Type B pancreatic cell (in vitro differentiated cells): ENCODE results near the gene TOLLIP. TPM values are rescaled to one million over a fixed set of nuclear protein-coding genes. Genes with fewer than 3 reads are reported as not detected.
A peak's percentile ranks its signal among the peaks of the same experiment; 100 is the strongest.

Experiments used
- DNase-seq: peaks from one replicate; pipeline ENCODE4 v3.0.0; 2021; ENCODE audit warnings: mixed read lengths; ENCODE audit not compliant: unreplicated experiment; ENCODE audit errors: extremely low spot score
- H3K27ac Mint-ChIP-seq: 2 replicates; pipeline ENCODE4 v1.8.0; 2021; ENCODE audit warnings: mild to moderate bottlenecking, mixed read lengths
- H3K27me3 Mint-ChIP-seq: 2 replicates; pipeline ENCODE4 v1.8.0; 2021; ENCODE audit warnings: mixed read lengths
- H3K36me3 Mint-ChIP-seq: 2 replicates; pipeline ENCODE4 v1.8.0; 2021; ENCODE audit warnings: mixed read lengths
- H3K4me1 Mint-ChIP-seq: one replicate; pipeline ENCODE4 v1.8.0; 2021; ENCODE audit warnings: mixed read lengths; ENCODE audit not compliant: unreplicated experiment
- H3K4me3 Mint-ChIP-seq: 2 replicates; pipeline ENCODE4 v1.8.0; 2021; ENCODE audit warnings: mild to moderate bottlenecking, mixed read lengths
- H3K9me3 Mint-ChIP-seq: 2 replicates; pipeline ENCODE4 v1.8.0; 2021; ENCODE audit warnings: mixed read lengths
- total RNA-seq: library from RNA; stranded (reverse); gene quantifications from 2 replicates; pipeline ENCODE4 v1.2.1, GENCODE V29; 2021; ENCODE audit warnings: low replicate concordance
- TF ChIP-seq, protein P1 (sequence below): fragments of 200-600 bp; sonication (generic); conservative IDR thresholded peaks from 2 replicates; pipeline ENCODE4 v1.5.0; 2021; ENCODE audit warnings: antibody characterized with exemption, mild to moderate bottlenecking

TOLLIP gene
- total RNA-seq, 1 donor from 2014 or later = 49.2 TPM

DNA sequence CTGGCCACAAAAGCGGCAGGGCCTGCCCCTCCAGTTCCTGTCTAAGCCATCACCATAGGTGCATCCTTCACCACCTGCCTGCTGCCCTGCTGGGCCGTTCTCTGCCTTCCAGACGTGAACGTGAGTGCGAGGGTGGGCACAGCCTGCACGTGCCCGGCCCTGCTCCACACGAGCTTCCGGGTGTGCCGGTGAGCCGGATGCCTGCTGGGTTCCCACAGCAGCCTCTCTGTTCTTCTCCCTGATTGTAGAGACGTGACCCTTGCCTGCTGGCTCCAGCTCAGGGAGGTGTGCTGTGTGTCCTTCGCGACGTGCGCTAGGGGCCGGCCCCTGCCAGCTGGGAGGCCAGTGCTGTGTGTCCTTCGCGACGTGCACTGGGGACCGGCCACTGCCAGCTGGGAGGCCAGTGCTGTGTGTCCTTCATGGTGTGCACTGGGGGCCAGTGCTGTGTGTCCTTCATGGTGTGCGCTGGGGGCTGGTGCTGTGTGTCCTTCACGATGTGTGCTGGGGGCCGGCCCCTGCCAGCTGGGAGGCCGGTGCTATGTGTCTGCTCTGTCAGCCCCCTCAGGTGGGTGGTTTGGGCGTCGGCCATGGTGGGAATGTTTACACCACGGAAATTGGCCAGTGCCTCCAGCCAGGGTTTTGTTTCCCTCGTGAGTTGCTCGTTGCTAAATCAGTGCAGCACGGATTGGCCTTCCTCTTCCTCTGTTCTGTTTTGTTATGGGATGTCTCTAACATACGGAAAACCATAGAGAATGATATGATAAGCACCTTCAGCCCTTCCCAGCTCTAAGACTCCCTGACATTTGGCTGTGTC lies 44.9 kb upstream of the TOLLIP start:
- Mint-ChIP-seq H3K9me3 (no peaks in the 10 kb centered on the region), H3K27ac (no peak overlapping the region), H3K36me3 (no peaks in the 10 kb centered on the region)

DNA sequence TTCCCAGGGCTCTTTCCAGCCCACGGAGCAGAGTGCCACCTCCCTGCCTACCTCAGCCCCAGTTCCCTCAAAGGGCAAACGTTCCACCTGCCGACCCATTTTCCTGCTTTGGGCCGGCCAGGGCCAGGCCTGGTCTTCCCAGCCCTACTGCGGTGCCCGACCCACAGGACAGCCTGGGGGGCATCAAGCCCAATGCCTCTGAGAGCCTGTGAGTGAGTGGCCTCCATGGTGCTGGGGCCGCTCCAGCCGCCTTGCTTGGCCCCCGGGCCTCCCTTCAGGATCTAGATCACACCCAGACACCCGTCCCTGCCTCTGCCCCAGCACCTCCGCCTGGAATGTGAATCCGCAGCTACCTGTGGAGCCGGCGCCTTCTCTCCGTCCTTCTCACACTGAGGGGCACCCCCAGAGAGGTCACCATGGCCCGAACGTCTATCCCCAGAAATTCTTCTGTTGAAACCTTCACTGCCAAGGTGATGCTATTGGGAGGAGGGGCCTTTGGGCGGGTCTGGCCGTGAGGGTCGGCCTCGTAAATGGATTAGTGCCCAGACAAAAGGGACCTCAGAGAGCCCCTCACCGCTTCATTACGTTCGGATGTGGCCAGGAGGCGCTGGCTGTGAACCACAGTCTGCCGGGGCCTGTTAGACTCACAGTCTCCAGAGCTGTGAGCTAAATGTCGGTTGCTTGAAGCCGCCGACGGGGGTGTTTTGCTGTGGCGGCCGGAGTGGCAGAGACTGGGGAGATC lies 44.1 kb upstream of the TOLLIP start:
- no peaks in the 10 kb centered on the region for H3K9me3 Mint-ChIP-seq
- no peaks in the 10 kb centered on the region for H3K36me3 Mint-ChIP-seq
- H3K4me1 Mint-ChIP-seq = peaks cover 12% of the 10 kb centered on the region
- H3K27me3 Mint-ChIP-seq = peaks cover 28% of the 10 kb centered on the region
- no peak for DNase-seq
- TF ChIP-seq, protein P1, sequence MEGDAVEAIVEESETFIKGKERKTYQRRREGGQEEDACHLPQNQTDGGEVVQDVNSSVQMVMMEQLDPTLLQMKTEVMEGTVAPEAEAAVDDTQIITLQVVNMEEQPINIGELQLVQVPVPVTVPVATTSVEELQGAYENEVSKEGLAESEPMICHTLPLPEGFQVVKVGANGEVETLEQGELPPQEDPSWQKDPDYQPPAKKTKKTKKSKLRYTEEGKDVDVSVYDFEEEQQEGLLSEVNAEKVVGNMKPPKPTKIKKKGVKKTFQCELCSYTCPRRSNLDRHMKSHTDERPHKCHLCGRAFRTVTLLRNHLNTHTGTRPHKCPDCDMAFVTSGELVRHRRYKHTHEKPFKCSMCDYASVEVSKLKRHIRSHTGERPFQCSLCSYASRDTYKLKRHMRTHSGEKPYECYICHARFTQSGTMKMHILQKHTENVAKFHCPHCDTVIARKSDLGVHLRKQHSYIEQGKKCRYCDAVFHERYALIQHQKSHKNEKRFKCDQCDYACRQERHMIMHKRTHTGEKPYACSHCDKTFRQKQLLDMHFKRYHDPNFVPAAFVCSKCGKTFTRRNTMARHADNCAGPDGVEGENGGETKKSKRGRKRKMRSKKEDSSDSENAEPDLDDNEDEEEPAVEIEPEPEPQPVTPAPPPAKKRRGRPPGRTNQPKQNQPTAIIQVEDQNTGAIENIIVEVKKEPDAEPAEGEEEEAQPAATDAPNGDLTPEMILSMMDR = no peak
- H3K4me3 Mint-ChIP-seq = no peak overlapping the region
- peak overlapping the region; percentile 38 for H3K27ac Mint-ChIP-seq

More for the DNA sequence above, 44.9 kb upstream of the TOLLIP start:
- TF ChIP-seq, protein P1 = no peak
- Mint-ChIP-seq H3K4me1 (peaks cover 10% of the 10 kb centered on the region), H3K4me3 (no peak overlapping the region), H3K27me3 (peaks cover 28% of the 10 kb centered on the region)
- no peak for DNase-seq

DNA sequence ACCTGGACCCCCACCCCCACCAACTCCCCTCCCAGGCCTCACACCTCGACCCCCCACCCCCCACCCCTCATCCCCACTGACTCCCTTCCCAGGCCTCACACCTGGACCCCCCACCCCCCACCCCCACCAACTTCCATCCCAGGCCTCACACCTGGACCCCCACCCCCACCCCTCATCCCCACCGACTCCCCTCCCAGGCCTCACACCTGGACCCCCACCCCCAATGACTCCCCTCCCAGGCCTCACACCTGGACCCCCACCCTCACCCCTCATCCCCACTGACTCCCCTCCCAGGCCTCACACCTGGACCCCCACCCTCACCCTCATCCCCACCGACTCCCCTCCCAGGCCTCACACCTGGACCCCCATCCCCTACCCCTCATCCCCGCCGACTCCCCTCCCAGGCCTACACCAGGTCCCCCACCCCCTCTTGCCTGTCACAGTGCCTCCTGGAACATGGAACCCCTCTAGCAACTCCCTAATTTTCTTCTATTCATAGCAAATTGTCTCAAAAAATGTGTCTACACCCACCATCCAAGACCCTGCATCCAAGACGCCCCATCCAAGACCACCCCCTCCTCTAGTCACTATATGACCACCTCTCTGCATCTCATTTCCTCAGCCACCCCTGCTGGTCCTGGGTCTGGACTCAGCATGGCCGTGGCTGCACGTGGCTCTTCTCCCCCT lies 43.4 kb upstream of the TOLLIP start:
- Mint-ChIP-seq H3K36me3 (no peaks in the 10 kb centered on the region), H3K4me1 (peaks cover 15% of the 10 kb centered on the region), H3K27ac (peak overlapping the region; percentile 38), H3K27me3 (peaks cover 28% of the 10 kb centered on the region), H3K9me3 (no peaks in the 10 kb centered on the region), H3K4me3 (no peak overlapping the region)
- DNase-seq = no peak
- TF ChIP-seq, protein P1 = no peak

DNA sequence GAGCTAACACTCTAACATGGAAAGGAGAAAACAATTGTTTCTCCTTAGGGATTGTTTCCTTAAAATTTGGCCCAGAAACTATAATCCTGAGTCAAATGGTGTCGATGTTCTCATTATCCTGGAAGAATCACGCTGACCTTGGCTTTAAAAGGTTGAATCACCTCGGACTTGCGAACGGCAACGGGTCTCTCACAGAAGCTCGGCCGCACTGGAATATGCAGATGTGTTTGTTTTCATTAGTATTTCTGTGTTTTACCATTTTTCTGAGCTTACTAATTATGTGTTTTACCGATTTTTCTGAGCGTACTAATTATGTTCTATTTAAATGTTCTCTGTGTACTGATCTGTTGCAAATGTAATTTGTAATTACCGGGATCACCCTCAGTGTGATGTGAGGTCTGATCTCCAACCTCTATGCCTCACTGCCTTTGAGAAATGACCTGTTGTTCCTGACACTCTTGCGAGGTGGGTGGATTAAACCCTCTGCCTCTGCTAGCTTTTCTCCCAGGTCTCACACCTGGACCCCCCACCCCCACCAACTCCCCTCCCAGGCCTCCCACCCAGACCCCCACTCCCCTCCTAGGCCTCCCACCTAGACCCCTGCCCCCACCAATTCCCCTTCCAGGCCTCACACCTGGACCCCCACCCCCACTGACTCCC lies 42.0 kb upstream of the TOLLIP start:
- H3K27me3 Mint-ChIP-seq = peaks cover 22% of the 10 kb centered on the region

More for the DNA sequence above, 42.0 kb upstream of the TOLLIP start:
- Mint-ChIP-seq H3K4me3 (no peak overlapping the region), H3K4me1 (peaks cover 15% of the 10 kb centered on the region), H3K36me3 (no peaks in the 10 kb centered on the region), H3K27ac (no peak overlapping the region), H3K9me3 (no peaks in the 10 kb centered on the region)
- TF ChIP-seq, protein P1 = no peak
- DNase-seq = no peak
